ENCODE data around the gene AGTRAP.

DNA sequence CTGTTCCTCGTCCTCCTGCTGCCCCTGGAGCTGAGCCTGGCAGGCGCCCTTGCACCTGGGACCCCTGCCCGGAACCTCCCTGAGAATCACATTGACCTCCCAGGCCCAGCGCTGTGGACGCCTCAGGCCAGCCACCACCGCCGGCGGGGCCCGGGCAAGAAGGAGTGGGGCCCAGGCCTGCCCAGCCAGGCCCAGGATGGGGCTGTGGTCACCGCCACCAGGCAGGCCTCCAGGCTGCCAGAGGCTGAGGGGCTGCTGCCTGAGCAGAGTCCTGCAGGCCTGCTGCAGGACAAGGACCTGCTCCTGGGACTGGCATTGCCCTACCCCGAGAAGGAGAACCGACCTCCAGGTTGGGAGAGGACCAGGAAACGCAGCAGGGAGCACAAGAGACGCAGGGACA, 29.6 kb upstream of the AGTRAP start:
- TF ChIP-seq, protein P1, sequence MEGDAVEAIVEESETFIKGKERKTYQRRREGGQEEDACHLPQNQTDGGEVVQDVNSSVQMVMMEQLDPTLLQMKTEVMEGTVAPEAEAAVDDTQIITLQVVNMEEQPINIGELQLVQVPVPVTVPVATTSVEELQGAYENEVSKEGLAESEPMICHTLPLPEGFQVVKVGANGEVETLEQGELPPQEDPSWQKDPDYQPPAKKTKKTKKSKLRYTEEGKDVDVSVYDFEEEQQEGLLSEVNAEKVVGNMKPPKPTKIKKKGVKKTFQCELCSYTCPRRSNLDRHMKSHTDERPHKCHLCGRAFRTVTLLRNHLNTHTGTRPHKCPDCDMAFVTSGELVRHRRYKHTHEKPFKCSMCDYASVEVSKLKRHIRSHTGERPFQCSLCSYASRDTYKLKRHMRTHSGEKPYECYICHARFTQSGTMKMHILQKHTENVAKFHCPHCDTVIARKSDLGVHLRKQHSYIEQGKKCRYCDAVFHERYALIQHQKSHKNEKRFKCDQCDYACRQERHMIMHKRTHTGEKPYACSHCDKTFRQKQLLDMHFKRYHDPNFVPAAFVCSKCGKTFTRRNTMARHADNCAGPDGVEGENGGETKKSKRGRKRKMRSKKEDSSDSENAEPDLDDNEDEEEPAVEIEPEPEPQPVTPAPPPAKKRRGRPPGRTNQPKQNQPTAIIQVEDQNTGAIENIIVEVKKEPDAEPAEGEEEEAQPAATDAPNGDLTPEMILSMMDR (IDR thresholded peaks at IDR 0.05 in 8 of 11, conservative IDR thresholded peaks at IDR 0.05 in 3 of 11), result no peak
- TF ChIP-seq POLR2A (IDR thresholded peaks at IDR 0.05) (no peak), POLR2AphosphoS5 (IDR thresholded peaks at IDR 0.05) (no peak)
